HT1080 (cell line): ENCODE results near the gene SERPINI1. TPM values are rescaled to one million over a fixed set of nuclear protein-coding genes. Genes with fewer than 3 reads are reported as not detected.
A peak's percentile ranks its signal among the peaks of the same experiment; 100 is the strongest.

ENCODE experiments used
- DNase-seq: peaks from one replicate; pipeline ENCODE4 v3.0.0-alpha.2; 2015; ENCODE audit warnings: low read depth
- total RNA-seq: library from RNA; depleted of rRNA; stranded (reverse); fragments of >200 nt; shearing (Covaris generic); gene quantifications from 2 replicates; pipeline ENCODE4 v1.2.3, GENCODE V29; 2014

Gene SERPINI1
- total RNA-seq, 1 experiment from 2014 or later, result 5.1 TPM

- peak; percentile 100 for DNase-seq
Measured at GRCh38 chr3:167734498-167735232, 856 bp upstream of the SERPINI1 start, which contains the start of gene PDCD10. PDCD10 (minus strand) TSS chr3:167734892; CDS start chr3:167720157, 14,735 bp downstream.

GRCh38 chr3:167736264-167736787 lies 805 bp downstream of the SERPINI1 start:
- DNase-seq, result no peak

GRCh38 chr3:167736997-167737396 lies 1.5 kb downstream of the SERPINI1 start:
- no peak for DNase-seq

GRCh38 chr3:167738037-167738436 lies 2.5 kb downstream of the SERPINI1 start:
- no peak for DNase-seq

- no peak for DNase-seq
Measured at GRCh38 chr3:167739190-167739810, 3.8 kb downstream of the SERPINI1 start.

GRCh38 chr3:167740961-167741587 lies 5.6 kb downstream of the SERPINI1 start:
- peak; percentile 56 for DNase-seq

- DNase-seq, result no peak
Measured at GRCh38 chr3:167742338-167742737, 6.8 kb downstream of the SERPINI1 start.

- DNase-seq, result peak; percentile 52
Measured at GRCh38 chr3:167743799-167744198, 8.3 kb downstream of the SERPINI1 start.

GRCh38 chr3:167749209-167749608 lies 13.7 kb downstream of the SERPINI1 start:
- DNase-seq, result no peak

GRCh38 chr3:167749728-167750127 lies 14.2 kb downstream of the SERPINI1 start:
- no peak for DNase-seq

GRCh38 chr3:167750272-167750971 lies 14.9 kb downstream of the SERPINI1 start:
- DNase-seq, result no peak

- DNase-seq, result no peak
Measured at GRCh38 chr3:167754049-167754448, 18.5 kb downstream of the SERPINI1 start.

- no peak for DNase-seq
Measured at GRCh38 chr3:167761302-167761701, 25.8 kb downstream of the SERPINI1 start.

GRCh38 chr3:167762296-167762695 lies 26.8 kb downstream of the SERPINI1 start:
- no peak for DNase-seq

- no peak for DNase-seq
Measured at GRCh38 chr3:167772992-167773391, 37.5 kb downstream of the SERPINI1 start.

GRCh38 chr3:167773584-167773983 lies 38.1 kb downstream of the SERPINI1 start:
- DNase-seq, result no peak

GRCh38 chr3:167776066-167776685 lies 40.7 kb downstream of the SERPINI1 start:
- no peak for DNase-seq

GRCh38 chr3:167777356-167777755 lies 41.8 kb downstream of the SERPINI1 start:
- DNase-seq, result no peak

- no peak for DNase-seq
Measured at GRCh38 chr3:167780214-167780883, 44.8 kb downstream of the SERPINI1 start.

GRCh38 chr3:167783781-167784180 lies 48.3 kb downstream of the SERPINI1 start:
- DNase-seq, result peak; percentile 34
